GM18520 (cell line): Measurements from ENCODE around the gene THADA.
"Not testable (repeated sequence)": the region's sequence is repeated elsewhere in the genome, so short reads cannot be mapped to it uniquely, and the experiment has no call there.

ENCODE experiments used
- ATAC-seq: cut with Tn5 transposase; IDR thresholded peaks from one replicate; pipeline ENCODE4 v1.9.1; 2021; ENCODE audit not compliant: unreplicated experiment

THADA gene

DNA sequence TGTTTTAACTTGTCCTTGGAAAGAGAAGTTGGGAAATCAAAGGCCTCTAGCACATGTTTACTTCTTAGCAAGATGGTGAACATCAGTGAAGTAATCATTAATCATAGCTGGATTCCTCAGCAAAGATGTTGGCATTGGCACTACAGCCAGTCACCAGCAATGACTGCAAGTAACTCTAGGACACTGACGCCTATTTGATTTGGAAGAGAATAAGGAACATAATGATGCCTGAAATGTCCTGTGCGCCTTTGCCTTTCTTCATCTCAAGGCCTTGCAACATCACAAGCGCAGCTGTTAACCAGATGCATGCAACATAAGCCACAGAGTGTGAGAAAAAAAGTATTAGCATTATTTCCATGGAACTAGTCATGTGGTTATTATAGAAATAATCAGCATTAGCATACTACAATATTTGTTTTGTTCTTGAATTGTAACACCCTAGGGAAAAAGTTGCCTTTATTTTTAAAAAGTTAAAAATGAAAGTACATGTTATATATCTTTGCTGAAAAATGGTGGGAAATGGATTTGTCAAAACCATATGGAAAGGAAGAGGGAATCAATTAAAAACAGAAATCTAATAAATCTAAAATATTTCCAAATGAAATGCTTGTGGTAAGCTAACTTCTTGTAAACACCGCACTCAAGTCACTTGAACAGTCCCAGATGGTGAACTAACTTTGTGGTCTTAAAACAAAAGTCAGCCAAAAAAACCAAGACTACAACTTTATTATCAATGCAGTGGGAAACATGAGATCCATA is 55.6 kb downstream of the THADA start:
- ATAC-seq: no peak

DNA sequence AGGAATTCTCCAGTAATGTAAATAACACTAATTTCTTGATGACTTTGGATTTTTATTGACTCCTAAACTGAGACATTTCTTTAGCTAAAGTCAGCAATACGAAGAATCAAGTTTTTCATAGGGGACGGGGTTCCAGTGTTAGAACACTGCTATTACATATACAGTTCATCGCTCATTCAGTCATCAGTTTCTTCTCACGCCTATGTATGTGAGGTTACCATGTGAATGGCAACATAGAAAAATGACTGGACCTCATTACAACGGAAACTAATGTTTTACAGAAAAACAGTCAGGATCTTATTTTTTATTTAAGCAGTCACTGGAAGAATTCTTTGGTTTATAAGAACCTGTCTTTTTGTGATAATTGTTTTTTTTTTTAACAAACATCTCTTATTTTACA is 56.4 kb downstream of the THADA start:
- no peak for ATAC-seq

DNA sequence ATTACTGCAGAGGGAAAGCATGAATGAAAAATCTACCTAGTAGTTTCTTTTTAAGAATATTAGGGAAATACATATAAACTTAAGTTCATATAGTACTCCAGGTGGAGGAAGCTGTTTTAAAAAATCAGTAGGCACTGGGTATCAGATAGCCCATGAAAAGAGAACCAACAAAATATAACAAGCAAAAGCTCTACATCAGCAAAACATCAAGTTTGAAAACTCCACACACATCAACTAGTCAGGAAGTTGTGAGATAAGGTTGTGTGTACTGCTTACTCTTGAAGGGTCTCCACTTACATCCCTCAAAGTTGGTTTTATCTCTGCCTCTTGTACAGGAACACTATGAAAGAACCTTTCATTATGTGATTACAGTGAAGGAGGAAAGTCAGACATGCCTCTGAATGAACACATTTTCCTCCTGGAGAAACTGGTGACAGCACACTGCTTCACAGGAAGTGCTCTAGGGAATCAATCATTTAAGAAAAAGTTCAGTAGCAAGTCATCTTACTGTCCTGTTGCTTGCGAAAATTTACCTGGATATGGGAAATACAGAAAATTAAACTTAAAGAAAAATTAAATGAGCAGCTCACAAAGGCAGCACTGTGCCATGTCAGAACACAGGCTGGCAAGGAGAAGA is 57.7 kb downstream of the THADA start:
- no peak for ATAC-seq

DNA sequence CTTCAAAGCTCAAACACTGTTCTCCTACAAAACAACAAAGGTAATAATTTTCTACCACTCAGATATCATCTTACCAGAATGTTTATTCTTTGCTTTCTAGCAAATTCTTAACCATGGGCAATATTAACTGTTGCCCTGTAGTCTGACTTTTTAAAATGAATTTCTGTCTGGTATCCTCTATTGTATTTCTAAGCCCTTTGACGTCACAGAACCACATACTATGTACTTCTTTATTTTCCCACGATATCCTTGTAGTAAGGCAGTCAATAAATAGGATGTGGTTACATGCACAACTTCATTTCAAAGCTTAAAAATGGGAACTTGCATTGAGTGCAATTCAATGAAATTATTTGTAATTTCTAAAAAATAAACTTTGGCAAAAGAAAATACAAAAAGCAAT is 58.7 kb downstream of the THADA start:
- ATAC-seq: no peak

DNA sequence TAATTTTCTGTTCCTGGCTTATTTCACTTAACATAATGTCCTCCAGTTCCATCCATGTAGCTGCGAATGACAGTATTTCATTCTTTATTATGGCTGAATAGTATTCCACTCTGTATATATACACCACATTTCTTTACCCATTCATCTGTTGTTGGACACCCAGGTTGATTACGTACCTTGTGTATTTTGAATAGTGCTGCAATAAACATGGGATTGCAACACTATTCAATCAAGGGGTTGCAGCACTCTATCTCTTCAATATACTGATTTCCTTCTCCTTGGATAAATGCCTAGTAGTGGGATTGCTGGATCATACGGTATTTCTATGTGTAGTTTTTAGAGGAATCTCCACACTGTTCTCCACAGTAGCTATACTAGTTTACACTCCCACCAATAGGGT is 61.3 kb downstream of the THADA start:
- no peak for ATAC-seq

DNA sequence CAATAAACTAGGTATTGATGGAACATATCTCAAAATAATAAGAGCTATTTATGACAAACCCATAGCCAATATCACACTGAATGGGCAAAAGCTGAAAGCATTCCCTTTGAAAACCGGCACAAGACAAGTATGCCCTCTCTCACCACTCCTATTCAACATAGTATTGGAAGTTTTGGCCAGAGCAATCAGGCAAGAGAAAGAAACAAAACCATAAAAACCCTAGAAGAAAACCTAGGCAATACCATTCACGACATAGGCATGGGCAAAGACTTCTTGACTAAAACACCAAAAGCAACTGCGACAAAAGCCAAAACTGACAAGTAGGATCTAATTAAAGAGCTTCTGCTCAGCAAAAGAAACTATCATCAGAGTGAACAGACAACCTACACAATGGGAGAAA is 63.3 kb downstream of the THADA start:
- not testable (repeated sequence) for ATAC-seq

DNA sequence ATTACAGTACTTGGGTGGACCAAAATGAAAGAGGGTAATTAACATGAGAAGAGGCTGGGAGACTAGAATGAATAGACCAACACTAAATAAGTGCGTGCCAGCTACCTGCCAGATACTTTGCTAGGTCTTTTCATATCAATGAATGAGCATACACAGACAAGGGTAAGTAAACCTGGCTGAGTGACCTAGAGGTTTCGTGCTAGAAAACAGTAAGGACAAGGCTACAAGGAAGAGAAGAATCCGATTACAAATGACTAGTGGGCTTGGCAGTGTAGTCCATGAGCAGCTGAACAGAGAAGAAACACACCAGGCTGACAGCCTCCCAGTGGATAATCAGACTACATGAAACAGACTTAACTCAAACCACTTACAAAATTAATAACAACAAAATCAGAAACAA is 64.6 kb downstream of the THADA start:
- ATAC-seq: no peak

DNA sequence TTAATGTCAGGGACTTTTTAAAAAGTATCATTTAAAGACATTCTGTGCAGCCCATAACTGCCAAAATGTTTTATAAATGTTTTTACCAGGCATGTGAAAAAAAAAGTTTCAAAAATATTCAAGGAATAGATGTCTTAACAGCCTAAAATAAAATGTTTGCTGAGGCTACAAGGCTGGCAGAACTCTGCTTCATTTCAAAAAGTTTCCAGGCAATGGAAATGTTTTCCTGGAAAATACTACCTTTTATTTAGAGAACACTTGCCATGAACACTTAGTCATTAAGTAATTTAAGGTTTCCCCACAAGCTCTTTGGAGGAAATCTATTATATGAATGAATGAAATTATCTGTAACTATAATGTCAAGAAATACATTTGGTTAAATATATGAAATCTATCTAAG is 68.8 kb downstream of the THADA start:
- ATAC-seq: no peak

DNA sequence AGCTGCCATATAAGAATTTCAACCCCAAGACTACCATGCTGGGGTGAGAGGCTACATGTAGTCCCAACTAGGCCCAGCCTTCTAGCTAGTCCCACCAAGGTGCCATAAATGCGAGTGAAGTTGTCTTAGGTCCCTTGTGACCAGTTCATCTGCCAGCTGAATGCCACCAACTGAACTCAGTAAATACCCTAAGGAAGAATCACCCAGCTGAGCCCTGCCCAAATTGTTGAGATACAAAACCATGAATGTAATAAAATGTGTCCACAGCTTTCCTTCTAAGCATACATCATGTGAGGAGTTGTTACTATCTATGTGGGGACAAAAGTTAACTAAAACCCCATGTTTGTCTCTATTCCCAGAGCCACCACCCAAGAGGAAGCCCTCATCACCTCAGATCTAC is 70.3 kb downstream of the THADA start:
- no peak for ATAC-seq

DNA sequence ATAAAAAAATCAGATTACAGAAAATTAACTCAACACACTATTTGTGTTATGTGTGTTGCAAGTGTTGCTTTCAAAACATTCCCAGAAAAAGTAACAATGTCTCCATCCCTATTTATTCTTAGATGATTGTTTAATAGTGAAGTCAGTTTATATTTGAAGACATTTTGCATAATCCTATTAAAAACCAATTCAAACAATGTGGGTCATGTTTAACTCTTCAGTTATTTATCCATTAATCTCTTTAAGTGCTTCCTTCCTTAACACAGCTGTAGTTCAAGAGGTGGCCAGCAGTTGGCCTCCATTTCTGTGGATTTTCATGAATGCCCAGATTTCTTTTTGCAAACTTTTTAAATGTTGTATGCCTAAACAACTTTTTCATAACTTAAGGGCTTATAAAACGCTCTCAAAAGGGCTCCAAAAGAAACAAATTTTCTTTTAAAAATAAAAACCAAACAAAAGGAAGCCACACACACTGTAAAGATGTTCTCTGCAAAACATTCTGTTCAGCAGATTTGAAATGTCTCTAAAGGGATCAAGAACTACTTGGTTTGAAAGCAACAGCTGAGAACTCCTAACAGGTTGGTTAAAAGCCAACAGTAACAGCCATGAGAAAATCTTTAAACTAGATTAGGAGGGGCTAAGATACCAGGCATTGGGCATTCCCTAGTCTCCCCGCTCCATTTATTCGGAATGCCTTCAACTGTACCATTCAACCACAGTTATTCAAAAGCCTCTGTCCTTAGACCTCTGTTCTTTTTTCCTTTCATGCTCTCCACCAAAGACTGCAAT is 71.5 kb downstream of the THADA start:
- no peak for ATAC-seq

DNA sequence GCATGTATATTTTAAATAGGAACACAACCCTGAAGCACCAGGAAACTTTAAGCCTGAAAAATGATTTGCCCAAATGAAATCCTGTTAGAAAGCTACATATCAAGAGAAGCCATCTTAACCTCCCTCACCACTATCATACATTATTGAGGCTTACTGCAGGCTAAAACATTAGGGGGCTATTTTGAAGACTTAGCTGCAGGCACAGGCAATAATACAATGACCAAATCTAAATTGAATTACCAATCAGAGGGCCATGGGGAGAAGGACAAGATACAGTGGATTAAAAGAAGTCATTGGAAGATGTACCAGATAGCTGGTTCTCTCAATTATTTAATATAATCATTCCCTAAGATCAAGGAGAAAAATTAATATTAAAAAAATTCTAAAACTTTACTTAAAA is 73.7 kb downstream of the THADA start:
- no peak for ATAC-seq

DNA sequence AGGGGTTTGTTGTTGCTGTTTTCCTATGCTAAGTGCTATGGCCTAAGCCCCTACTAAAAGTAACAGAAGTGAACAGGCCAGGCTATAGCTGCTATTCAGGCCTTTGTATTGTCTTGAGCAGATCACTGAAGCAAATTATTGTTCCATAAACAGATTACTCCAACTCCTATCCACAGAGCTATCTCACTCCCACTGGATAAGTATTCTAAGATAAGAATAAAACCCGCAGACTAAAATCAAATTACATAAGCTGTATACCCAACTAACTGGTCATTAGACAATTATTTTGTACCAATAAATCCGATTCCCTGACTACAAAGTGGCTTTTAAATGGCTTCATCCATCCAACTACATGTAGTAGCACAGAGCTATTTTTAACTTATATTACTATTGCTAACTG is 74.3 kb downstream of the THADA start:
- no peak for ATAC-seq

DNA sequence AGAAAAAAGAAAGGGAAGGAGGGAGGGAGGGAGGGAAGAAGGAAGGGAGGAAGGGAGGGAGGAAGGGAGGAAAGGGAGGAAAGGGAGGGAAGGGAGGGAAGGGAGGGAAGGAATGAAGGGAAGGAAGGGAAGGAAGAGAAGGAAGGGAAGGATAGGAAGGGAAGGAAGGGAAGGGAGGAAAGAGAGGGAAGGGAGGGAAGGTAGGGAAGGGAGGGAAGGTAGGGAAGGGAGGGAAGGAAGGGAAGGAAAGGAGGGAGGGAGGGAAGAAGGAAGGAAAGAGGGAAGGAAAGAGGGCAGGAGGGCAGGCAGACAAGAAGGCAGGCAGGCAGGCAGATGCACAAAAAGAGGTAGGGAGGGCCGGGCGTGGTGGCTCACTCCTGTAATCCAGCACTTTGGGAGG is 74.9 kb downstream of the THADA start:
- ATAC-seq: no peak

DNA sequence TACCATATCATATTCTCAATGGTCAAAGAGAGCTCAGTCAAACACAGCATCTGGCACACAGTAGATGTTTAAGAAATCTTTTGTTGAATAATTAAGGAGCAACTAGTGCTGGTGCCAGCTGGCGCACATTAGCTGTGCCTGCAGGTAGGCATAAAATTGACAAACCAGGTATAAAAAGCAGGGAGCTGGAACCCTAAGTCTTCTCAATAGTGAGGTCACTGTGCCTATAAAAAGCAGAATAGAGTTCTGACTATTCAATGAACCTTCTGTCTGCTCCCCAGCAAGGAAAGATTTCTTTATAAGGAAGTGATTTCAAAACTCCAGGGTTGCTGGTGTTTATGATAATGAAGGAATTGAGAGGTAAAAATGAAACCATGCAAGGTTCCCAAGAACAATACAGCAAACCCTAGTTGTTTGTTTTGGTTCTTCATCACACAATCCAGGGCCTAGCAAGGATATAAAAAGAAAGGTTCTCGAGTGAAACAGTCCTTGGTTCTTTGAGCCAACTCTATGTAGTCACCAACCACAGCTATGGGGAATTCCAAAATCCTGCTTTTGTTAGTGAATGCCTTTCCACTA is 76.1 kb downstream of the THADA start:
- no peak for ATAC-seq

DNA sequence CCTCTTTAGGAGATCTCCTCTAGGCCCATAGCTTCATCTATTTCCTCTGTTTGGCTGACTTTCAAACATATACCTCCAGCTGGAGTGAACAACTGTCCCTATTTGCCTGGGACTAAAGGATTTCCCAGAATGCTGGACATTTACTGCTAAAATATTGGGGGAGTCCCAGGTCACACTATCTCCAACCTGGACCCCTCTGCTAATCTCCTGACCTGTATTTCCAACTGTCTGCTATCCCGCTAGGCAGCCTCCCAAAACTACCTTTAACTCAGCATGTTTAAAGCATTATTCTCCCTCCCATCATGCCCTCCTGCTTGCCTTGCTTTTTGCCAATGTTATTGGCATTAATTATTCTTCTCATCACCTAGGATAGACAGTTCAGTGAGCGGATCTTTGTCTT is 77.1 kb downstream of the THADA start:
- ATAC-seq: no peak

DNA sequence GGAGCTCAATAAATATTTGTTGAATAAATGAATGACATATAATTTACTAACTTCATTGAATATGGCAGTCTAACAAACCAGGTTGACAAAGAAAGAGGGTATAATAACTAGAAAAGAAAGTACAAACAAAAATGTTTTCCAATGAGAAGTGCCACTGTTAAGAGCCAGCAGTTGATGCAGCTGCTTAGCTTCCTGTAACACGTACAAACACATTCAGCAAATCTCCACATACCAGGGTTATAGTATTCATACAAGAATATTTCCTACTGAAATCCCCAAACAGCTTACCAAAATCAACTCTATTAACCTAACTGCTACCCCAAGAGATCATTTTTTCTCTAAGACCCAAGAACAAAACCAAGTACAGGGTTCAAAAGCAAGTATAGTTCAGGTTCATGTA is 77.7 kb downstream of the THADA start:
- no peak for ATAC-seq

DNA sequence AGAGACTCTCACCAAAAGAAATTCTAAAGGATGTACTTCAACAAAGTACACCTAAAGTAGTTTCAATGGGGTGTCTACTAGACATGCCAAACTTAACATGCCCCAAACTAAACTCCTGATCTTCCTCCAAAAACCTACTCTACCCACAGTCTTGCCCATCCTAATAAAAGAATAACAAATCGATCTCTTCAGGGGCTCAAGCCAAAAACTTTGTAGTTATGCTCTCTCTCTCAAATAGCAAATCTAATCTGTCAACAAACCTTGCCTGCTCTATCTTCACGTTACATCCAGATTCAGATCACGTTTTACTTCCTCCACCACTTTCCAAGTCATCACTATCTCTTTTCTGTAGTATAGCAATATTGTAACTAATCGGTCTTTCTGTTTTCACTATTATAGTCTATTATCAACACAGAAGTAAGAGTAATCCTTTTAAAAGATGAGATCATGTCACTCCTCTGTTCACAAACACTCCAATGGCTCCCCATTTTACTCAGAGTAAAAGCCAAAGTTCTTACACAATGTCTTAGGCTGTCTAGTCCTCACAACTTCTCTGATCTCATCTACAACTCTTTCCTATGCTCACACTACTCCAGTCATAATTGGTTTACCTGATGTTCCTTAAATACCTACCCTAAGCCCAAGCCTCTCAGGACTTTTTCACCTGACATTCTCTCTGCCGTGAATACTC is 79.9 kb downstream of the THADA start:
- no peak for ATAC-seq

DNA sequence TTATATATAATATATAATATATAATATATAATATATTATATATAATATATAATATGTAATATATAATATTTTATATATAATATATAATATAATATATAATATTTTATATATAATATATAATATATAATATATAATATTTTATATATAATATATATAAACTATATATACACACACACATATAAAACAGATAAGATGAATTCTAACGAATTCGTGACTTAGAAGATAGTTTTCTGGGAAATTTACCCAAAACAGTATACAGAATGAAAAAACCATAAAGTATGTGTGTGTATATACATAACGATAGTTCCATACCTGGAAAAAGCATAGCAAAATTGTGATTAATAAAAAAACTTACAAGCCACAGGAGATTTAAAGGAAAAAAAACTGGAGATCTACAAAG is 80.6 kb downstream of the THADA start:
- no peak for ATAC-seq

DNA sequence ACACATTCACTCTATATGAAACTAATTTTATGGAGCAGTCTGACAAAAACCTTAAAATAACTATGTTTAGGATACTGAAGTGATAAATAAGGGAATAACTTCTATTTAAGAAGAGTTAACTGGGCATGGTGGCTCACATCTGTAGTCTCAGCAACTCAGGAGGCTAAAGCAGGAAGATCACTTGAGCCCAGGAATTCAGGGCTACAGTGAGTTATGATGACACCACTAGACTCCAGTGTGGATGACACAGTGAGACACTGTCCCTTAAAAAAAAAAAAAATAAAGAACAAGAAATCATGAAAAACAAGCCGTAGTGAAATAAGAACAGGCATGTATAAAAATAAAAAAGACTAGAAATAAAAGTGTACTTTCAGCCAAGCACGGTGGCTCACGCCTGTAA is 82.0 kb downstream of the THADA start:
- no peak for ATAC-seq

DNA sequence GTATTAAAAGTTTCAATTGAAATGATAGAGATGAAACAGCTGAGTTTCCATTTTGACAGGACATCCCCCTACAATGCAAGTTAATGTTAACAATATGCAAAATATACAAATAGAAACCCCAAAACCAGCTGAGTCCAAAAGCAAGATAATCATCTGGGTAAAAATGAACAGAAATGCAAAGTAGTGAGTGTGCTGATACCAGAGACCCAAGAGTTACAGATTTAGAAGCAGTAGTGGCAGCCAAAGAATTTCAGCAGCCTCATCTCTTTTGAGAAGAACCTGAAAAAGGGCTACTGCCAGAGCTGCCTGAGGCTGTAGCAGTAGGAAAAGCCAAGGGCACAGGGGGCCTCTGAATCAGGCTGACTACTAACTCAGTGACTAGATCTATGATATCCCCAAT is 82.6 kb downstream of the THADA start:
- ATAC-seq: peak; percentile 47

DNA sequence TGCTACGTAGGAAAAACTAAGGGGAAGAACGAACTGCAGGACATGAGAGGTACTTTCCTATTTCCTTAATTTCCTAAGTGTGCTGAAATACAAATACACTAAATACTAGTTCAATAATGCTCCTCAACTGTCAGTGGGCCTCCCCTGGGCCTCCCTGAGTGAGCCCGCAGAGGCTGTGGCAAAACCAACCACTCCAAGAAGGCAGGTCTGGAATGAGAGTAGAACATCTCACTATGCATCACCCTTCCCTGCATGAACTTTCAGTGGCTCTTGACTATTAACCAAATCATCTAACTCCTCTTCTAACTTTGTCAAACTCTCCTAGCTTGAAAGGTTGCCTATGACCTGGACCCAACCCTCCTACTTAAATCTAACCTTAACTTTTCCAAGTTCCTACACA is 84.6 kb downstream of the THADA start:
- no peak for ATAC-seq
